Effector CD8-positive, alpha-beta T cell (primary cell): ENCODE measurements around the gene STK39.

Experiments
- DNase-seq: peaks from one replicate; lab custom pipeline; 2025; lab: John Stamatoyannopoulos, UW

The STK39 gene

GRCh38 chr2:167957662-167958061 is 289.7 kb downstream of the STK39 start:
- DNase-seq, result no peak

GRCh38 chr2:167955264-167955906 is 292.0 kb downstream of the STK39 start:
- no peak for DNase-seq

GRCh38 chr2:167954495-167954894 is 292.9 kb downstream of the STK39 start:
- DNase-seq, result no peak

- no peak for DNase-seq
These were observed 293.6 kb downstream of the STK39 start for GRCh38 chr2:167953776-167954175.

- DNase-seq, result no peak
These were observed 296.8 kb downstream of the STK39 start for GRCh38 chr2:167950571-167950970.

- no peak for DNase-seq
These were observed 301.0 kb downstream of the STK39 start for GRCh38 chr2:167946441-167946841.

GRCh38 chr2:167945660-167946368 is 301.6 kb downstream of the STK39 start:
- no peak for DNase-seq

- DNase-seq, result no peak
These were observed 302.4 kb downstream of the STK39 start for GRCh38 chr2:167944825-167945659.

- no peak for DNase-seq
These were observed 303.5 kb downstream of the STK39 start for GRCh38 chr2:167943897-167944296.

- no peak for DNase-seq
These were observed 304.0 kb downstream of the STK39 start for GRCh38 chr2:167943368-167943767.

GRCh38 chr2:167942366-167943081 is 304.9 kb downstream of the STK39 start:
- no peak for DNase-seq

GRCh38 chr2:167941604-167942003 is 305.8 kb downstream of the STK39 start:
- no peak for DNase-seq

GRCh38 chr2:167940734-167941507 is 306.5 kb downstream of the STK39 start:
- DNase-seq, result no peak

GRCh38 chr2:167940346-167940725 is 307.1 kb downstream of the STK39 start:
- no peak for DNase-seq

- no peak for DNase-seq
These were observed 307.7 kb downstream of the STK39 start for GRCh38 chr2:167939514-167940345.

GRCh38 chr2:167937403-167937802 is 310.0 kb downstream of the STK39 start:
- DNase-seq, result no peak

- no peak for DNase-seq
These were observed 311.6 kb downstream of the STK39 start for GRCh38 chr2:167935803-167936110.

- no peak for DNase-seq
These were observed 314.1 kb downstream of the STK39 start for GRCh38 chr2:167933097-167933814.

- DNase-seq, result no peak
These were observed 315.2 kb downstream of the STK39 start for GRCh38 chr2:167932123-167932693.

- DNase-seq, result no peak
These were observed 317.9 kb downstream of the STK39 start for GRCh38 chr2:167929484-167929883.
